H9 (cell line): ENCODE measurements around the gene IL11RA. TPM values are rescaled to one million over a fixed set of nuclear protein-coding genes. Genes with fewer than 3 reads are reported as not detected.

Source experiments
- DNase-seq: peaks from one replicate; pipeline ENCODE4 v3.0.0-alpha.2; 2017
- H2AFZ ChIP-seq: one replicate; pipeline ENCODE4 v1.6.1; 2013; ENCODE audit warnings: mild to moderate bottlenecking, low read length, control low read depth, moderate library complexity
- H2AK5ac ChIP-seq: 2 replicates; pipeline ENCODE4 v1.6.1; 2013; ENCODE audit warnings: low read length, control low read depth, mixed read lengths; ENCODE audit not compliant: insufficient read length
- H2BK120ac ChIP-seq: one replicate; pipeline ENCODE4 v1.6.1; 2013; ENCODE audit warnings: low read depth, mild to moderate bottlenecking, low read length, control low read depth, inconsistent platforms; ENCODE audit not compliant: poor library complexity, severe bottlenecking
- H2BK12ac ChIP-seq: 2 replicates; pipeline ENCODE4 v1.6.1; 2013; ENCODE audit warnings: low read length, control low read depth, mixed read lengths, low read depth; ENCODE audit not compliant: insufficient read length
- H2BK15ac ChIP-seq: 2 replicates; pipeline ENCODE4 v1.6.1; 2013; ENCODE audit warnings: low read depth, low read length, control low read depth
- H2BK20ac ChIP-seq: one replicate; pipeline ENCODE4 v1.6.1; 2013; ENCODE audit warnings: low read depth, mild to moderate bottlenecking, low read length, control low read depth, inconsistent platforms; ENCODE audit not compliant: poor library complexity, severe bottlenecking
- H2BK5ac ChIP-seq: 2 replicates; pipeline ENCODE4 v1.6.1; 2013; ENCODE audit warnings: low read length, control low read depth, mixed read lengths; ENCODE audit not compliant: insufficient read length
- H3K14ac ChIP-seq: 2 replicates; pipeline ENCODE4 v1.6.1; 2013; ENCODE audit warnings: low read length, control low read depth; ENCODE audit not compliant: insufficient read depth
- H3K18ac ChIP-seq: 2 replicates; pipeline ENCODE4 v1.6.1; 2013; ENCODE audit warnings: low read depth, mild to moderate bottlenecking, mixed read lengths, low read length, control low read depth; ENCODE audit not compliant: insufficient read length
- H3K23ac ChIP-seq: 2 replicates; pipeline ENCODE4 v1.6.1; 2013; ENCODE audit warnings: low read length, control low read depth, mixed read lengths, low read depth; ENCODE audit not compliant: insufficient read length
- H3K23me2 ChIP-seq: 2 replicates; pipeline ENCODE4 v1.6.1; 2013; ENCODE audit warnings: low read depth, mild to moderate bottlenecking, mixed read lengths, low read length, control low read depth; ENCODE audit not compliant: insufficient read length, poor library complexity, severe bottlenecking
- H3K27ac ChIP-seq: 2 replicates; pipeline ENCODE4 v1.5.1; 2013; ENCODE audit warnings: low read length, control low read depth, mixed read lengths, low read depth; ENCODE audit not compliant: insufficient read length
- H3K27me3 ChIP-seq: 2 replicates; pipeline ENCODE4 v1.6.1; 2013; ENCODE audit warnings: low read length, control low read depth, inconsistent platforms; ENCODE audit not compliant: insufficient read depth
- H3K4ac ChIP-seq: 2 replicates; pipeline ENCODE4 v1.6.1; 2013; ENCODE audit warnings: low read depth, mild to moderate bottlenecking, control low read depth, inconsistent platforms, low read length, moderate library complexity
- H3K4me1 ChIP-seq: 2 replicates; pipeline ENCODE4 v1.6.1; 2013; ENCODE audit warnings: low read length, control low read depth, inconsistent platforms; ENCODE audit not compliant: insufficient read depth
- H3K4me2 ChIP-seq: 2 replicates; pipeline ENCODE4 v1.6.1; 2013; ENCODE audit warnings: low read length, control low read depth, mixed read lengths; ENCODE audit not compliant: insufficient read length, insufficient read depth
- H3K56ac ChIP-seq: 2 replicates; pipeline ENCODE4 v1.6.1; 2013; ENCODE audit warnings: low read depth, mild to moderate bottlenecking, mixed read lengths, low read length, control low read depth; ENCODE audit not compliant: insufficient read length
- H3K79me1 ChIP-seq: 2 replicates; pipeline ENCODE4 v1.6.1; 2013; ENCODE audit warnings: low read depth, mild to moderate bottlenecking, moderate library complexity, low read length, control low read depth, inconsistent platforms; ENCODE audit not compliant: insufficient read depth, poor library complexity, severe bottlenecking
- H3K79me2 ChIP-seq: 2 replicates; pipeline ENCODE4 v1.6.1; 2013; ENCODE audit warnings: low read length, control low read depth, inconsistent platforms; ENCODE audit not compliant: insufficient read depth
- H3K9ac ChIP-seq: 2 replicates; pipeline ENCODE4 v1.6.1; 2013; ENCODE audit warnings: low read length, control low read depth, mixed read lengths; ENCODE audit not compliant: insufficient read length; ENCODE audit errors: extremely low read depth
- H3K9me3 ChIP-seq: one replicate; pipeline ENCODE4 v1.6.1; 2013; ENCODE audit warnings: low read depth, low read length, inconsistent platforms; ENCODE audit not compliant: control insufficient read depth
- H3T11ph ChIP-seq: one replicate; pipeline ENCODE4 v1.6.1; 2013; ENCODE audit warnings: mild to moderate bottlenecking, low read length, control low read depth, inconsistent platforms
- H4K20me1 ChIP-seq: one replicate; pipeline ENCODE4 v1.6.1; 2013; ENCODE audit not compliant: control insufficient read depth, insufficient read length, insufficient read depth
- H4K5ac ChIP-seq: 2 replicates; pipeline ENCODE4 v1.6.1; 2013; ENCODE audit warnings: low read depth, mild to moderate bottlenecking, mixed read lengths, low read length, control low read depth; ENCODE audit not compliant: insufficient read length
- H4K8ac ChIP-seq: replicated peaks from 2 replicates; pipeline ENCODE4 v1.6.1; 2013; ENCODE audit warnings: low read length, control low read depth, mixed read lengths, low read depth; ENCODE audit not compliant: insufficient read length
- H4K91ac ChIP-seq: 2 replicates; pipeline ENCODE4 v1.6.1; 2013; ENCODE audit warnings: low read depth, mild to moderate bottlenecking, moderate library complexity, mixed read lengths, low read length, control low read depth; ENCODE audit not compliant: insufficient read length
- H3K27ac Mint-ChIP-seq, 3 experiments: 2 replicates in 2 of 3; 3 replicates in 1 of 3; pipeline ENCODE4 v1.8.0; 2020 to 2021; ENCODE audit warnings: mixed read lengths in 3 of 3, mild to moderate bottlenecking in 1 of 3, moderate library complexity in 1 of 3
- H3K27me3 Mint-ChIP-seq: 2 replicates; pipeline ENCODE4 v1.8.0; 2021; ENCODE audit warnings: low read depth, mild to moderate bottlenecking, moderate library complexity, mixed read lengths
- H3K36me3 Mint-ChIP-seq, 3 experiments: 2 replicates in 2 of 3; 3 replicates in 1 of 3; pipeline ENCODE4 v1.8.0; 2020 to 2021; ENCODE audit warnings: low read depth in 3 of 3, mixed read lengths in 3 of 3; ENCODE audit not compliant: insufficient read depth in 1 of 3
- H3K4me1 Mint-ChIP-seq, 2 experiments: 2 replicates each; pipeline ENCODE4 v1.8.0; 2020; ENCODE audit warnings: mixed read lengths in 2 of 2
- H3K4me3 Mint-ChIP-seq, 2 experiments: 2 replicates in 1 of 2; 3 replicates in 1 of 2; pipeline ENCODE4 v1.8.0; 2020 to 2021; ENCODE audit warnings: mild to moderate bottlenecking in 2 of 2, mixed read lengths in 2 of 2, moderate library complexity in 1 of 2
- H3K9me3 Mint-ChIP-seq, 2 experiments: 2 replicates in 1 of 2; 3 replicates in 1 of 2; pipeline ENCODE4 v1.8.0; 2020; ENCODE audit warnings: mild to moderate bottlenecking in 2 of 2, mixed read lengths in 2 of 2, moderate library complexity in 1 of 2
- CTCF ChIP-seq: fragments of 200-600 bp; sonication (generic); conservative IDR thresholded peaks from 3 replicates; pipeline ENCODE4 v1.8.0; 2021; ENCODE audit warnings: antibody characterized with exemption, mild to moderate bottlenecking
- WGBS: extraction: QIAGEN DNeasy Blood & Tissue Kit; methylation state at CpG from one replicate; pipeline ENCODE4 v1.1.7; 2013; ENCODE audit warnings: missing lambda C conversion rate, low lambda C conversion rate, mixed read lengths; ENCODE audit not compliant: insufficient read length; ENCODE audit errors: extremely low coverage; 5-methylcytosine and 5-hydroxymethylcytosine counted together
- total RNA-seq: library from RNA; stranded (reverse); gene quantifications from 2 replicates; pipeline ENCODE4 v1.2.1, GENCODE V29; 2021

Gene IL11RA
- total RNA-seq, 1 experiment from 2014 or later, result 8.7 TPM

DNA sequence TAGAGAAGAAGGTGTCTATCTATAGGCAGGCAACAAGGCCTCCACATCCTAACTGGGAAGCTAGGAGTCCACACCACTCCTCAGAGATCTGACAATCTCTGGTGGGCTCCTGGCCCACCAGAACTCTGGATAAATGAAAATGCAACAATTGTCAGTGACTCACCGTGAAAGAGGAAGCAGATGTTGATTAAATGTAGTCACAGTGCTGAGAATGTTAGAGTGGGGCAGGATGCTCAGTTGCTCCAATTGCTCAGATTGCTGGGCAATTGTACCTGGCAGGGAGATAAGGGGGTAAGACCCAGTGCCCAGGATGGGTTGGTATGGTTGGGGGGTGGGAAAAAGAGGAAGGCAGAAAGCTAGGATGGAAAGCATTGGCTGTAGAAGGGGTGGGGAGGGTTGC, 34.7 kb downstream of the IL11RA start:
- no peak overlapping the region for H3T11ph ChIP-seq
- H3K18ac ChIP-seq, result no peak overlapping the region
- Mint-ChIP-seq H3K4me1 (peaks cover 13 to 17% of the 10 kb centered on the region in 2 experiments), H3K9me3 (no peaks in the 10 kb centered on the region), H3K36me3 (no peaks in the 10 kb centered on the region), H3K4me3 (no peak overlapping the region), H3K27me3 (no peaks in the 10 kb centered on the region; the same call in none of the 2 replicates), H3K27ac (no peak overlapping the region)
- no peaks in the 10 kb centered on the region for H3K9me3 ChIP-seq
- no peaks in the 10 kb centered on the region for H3K23me2 ChIP-seq
- H4K5ac ChIP-seq, result no peak overlapping the region
- H4K8ac ChIP-seq, result no peak overlapping the region
- no peak for TF ChIP-seq CTCF
- H2AK5ac ChIP-seq, result no peak overlapping the region
- H2BK12ac ChIP-seq, result no peak overlapping the region
- no peak overlapping the region for H2BK5ac ChIP-seq
- no peak overlapping the region for H3K56ac ChIP-seq
- no peak overlapping the region for H2BK15ac ChIP-seq
- no CpG with 5 or more reads among the region's 1 CpG for WGBS
- peaks cover 8% of the 10 kb centered on the region; the same call in 1 of the 2 replicates for H3K4me1 ChIP-seq
- H3K79me2 ChIP-seq, result no peaks in the 10 kb centered on the region
- H3K23ac ChIP-seq, result no peak overlapping the region
- no peaks in the 10 kb centered on the region for H4K20me1 ChIP-seq
- no peak overlapping the region for H4K91ac ChIP-seq
- no peak overlapping the region for H3K4ac ChIP-seq
- no peak overlapping the region for H2BK120ac ChIP-seq
- H3K27ac ChIP-seq, result no peak overlapping the region
- no peaks in the 10 kb centered on the region for H3K79me1 ChIP-seq
- no peak overlapping the region for H3K4me2 ChIP-seq
- H3K14ac ChIP-seq, result no peak overlapping the region
- H2BK20ac ChIP-seq, result no peak overlapping the region
- no peaks in the 10 kb centered on the region for H3K27me3 ChIP-seq
- no peak overlapping the region for H3K9ac ChIP-seq
- no peak overlapping the region for H2AFZ ChIP-seq
- DNase-seq, result no peak
